Stimulated activated CD8-positive, alpha-beta memory T cell treated with anti-CD3 and anti-CD28 coated beads, Interleukin-7, amount 100 ng/mL, for 48 hours (primary cell): Measurements from ENCODE around the gene CDKAL1.
"Not testable (repeated sequence)": the region's sequence is repeated elsewhere in the genome, so short reads cannot be mapped to it uniquely, and the experiment has no call there.

Source experiments
- DNase-seq, 2 donors: peaks; one replicate each; pipeline ENCODE4 v3.0.0-alpha.2; 2020; ENCODE audit warnings: low read depth in 1 of 2; ENCODE audit errors: extremely low read depth in 1 of 2

CDKAL1 gene

GRCh38 chr6:20632696-20633095 lies 98.4 kb downstream of the CDKAL1 start:
- no peak for DNase-seq

- DNase-seq, result no peak
Observed at GRCh38 chr6:20633566-20634340, 99.5 kb downstream of the CDKAL1 start.

- DNase-seq, result no peak
Observed at GRCh38 chr6:20639161-20639560, 104.9 kb downstream of the CDKAL1 start.

- no peak for DNase-seq
Observed at GRCh38 chr6:20640181-20640580, 105.9 kb downstream of the CDKAL1 start.

- no peak for DNase-seq
Observed at GRCh38 chr6:20642441-20642840, 108.2 kb downstream of the CDKAL1 start.

GRCh38 chr6:20644667-20645370 lies 110.6 kb downstream of the CDKAL1 start:
- no peak for DNase-seq

GRCh38 chr6:20645572-20645971 lies 111.3 kb downstream of the CDKAL1 start:
- DNase-seq, result not testable (repeated sequence)

GRCh38 chr6:20647585-20647984 lies 113.3 kb downstream of the CDKAL1 start:
- no peak for DNase-seq

GRCh38 chr6:20649696-20650470 lies 115.6 kb downstream of the CDKAL1 start:
- not testable (repeated sequence) for DNase-seq

- no peak for DNase-seq
Observed at GRCh38 chr6:20652299-20653084, 118.2 kb downstream of the CDKAL1 start.

- DNase-seq, result no peak
Observed at GRCh38 chr6:20653085-20653479, 118.8 kb downstream of the CDKAL1 start.

GRCh38 chr6:20655317-20655716 lies 121.1 kb downstream of the CDKAL1 start:
- DNase-seq, result no peak

- DNase-seq, result no peak
Observed at GRCh38 chr6:20657274-20657800, 123.1 kb downstream of the CDKAL1 start.

GRCh38 chr6:20658053-20658452 lies 123.8 kb downstream of the CDKAL1 start:
- no peak for DNase-seq

GRCh38 chr6:20658516-20658915 lies 124.3 kb downstream of the CDKAL1 start:
- DNase-seq, result no peak

- no peak for DNase-seq
Observed at GRCh38 chr6:20660534-20660933, 126.3 kb downstream of the CDKAL1 start.

GRCh38 chr6:20661721-20662120 lies 127.5 kb downstream of the CDKAL1 start:
- no peak for DNase-seq

- DNase-seq, result no peak
Observed at GRCh38 chr6:20664250-20664649, 130.0 kb downstream of the CDKAL1 start.

- DNase-seq, result no peak
Observed at GRCh38 chr6:20665290-20665689, 131.0 kb downstream of the CDKAL1 start.

- DNase-seq, result no peak
Observed at GRCh38 chr6:20669571-20670314, 135.5 kb downstream of the CDKAL1 start.
